ENCODE measurements around the gene WNT2.

DNA sequence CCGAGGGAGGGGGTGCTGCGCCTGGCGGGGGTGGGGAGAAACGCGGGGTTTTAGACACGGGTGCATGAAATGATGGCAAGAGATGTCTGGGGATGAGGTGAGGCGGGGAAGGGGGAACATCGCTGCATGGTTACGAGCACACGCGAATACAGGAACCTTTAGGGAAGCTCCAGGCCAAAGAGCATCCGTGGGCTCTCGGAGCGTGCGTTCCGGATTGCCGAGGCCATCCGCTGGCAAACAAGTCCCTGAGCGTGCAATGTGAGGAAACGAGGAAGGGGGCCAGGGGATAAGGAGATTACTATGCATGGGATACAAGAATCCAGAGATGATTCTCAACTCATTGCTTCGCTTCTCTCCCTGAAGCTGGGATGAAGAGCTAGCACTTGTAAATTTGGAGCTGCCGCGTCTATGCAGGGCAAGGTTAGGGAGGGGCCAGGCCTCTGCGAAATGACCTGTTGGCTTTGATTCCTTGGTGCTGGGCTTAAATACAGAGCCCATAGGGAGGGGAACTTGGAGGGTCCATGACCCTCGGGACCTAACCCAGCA lies 520 bp upstream of the WNT2 start:
- no peak for TF ChIP-seq EZH2 (IDR thresholded peaks at IDR 0.05)
- no peak for TF ChIP-seq POLR2AphosphoS5 (IDR thresholded peaks at IDR 0.05; ENCODE audit: borderline replicate concordance, low read depth, low read length)
- TF ChIP-seq FOXP2 (optimal IDR thresholded peaks at IDR 0.05; ENCODE audit: control extremely low read depth, extremely low read length, insufficient read depth) = no peak
